ENCODE data around the gene MTA1. TPM values are rescaled to one million over a fixed set of nuclear protein-coding genes. Genes with fewer than 3 reads are reported as not detected.

The MTA1 gene
- total and polyA plus RNA-seq, 12 donors, result 11.8 to 270 (median 59.5) TPM

DNA sequence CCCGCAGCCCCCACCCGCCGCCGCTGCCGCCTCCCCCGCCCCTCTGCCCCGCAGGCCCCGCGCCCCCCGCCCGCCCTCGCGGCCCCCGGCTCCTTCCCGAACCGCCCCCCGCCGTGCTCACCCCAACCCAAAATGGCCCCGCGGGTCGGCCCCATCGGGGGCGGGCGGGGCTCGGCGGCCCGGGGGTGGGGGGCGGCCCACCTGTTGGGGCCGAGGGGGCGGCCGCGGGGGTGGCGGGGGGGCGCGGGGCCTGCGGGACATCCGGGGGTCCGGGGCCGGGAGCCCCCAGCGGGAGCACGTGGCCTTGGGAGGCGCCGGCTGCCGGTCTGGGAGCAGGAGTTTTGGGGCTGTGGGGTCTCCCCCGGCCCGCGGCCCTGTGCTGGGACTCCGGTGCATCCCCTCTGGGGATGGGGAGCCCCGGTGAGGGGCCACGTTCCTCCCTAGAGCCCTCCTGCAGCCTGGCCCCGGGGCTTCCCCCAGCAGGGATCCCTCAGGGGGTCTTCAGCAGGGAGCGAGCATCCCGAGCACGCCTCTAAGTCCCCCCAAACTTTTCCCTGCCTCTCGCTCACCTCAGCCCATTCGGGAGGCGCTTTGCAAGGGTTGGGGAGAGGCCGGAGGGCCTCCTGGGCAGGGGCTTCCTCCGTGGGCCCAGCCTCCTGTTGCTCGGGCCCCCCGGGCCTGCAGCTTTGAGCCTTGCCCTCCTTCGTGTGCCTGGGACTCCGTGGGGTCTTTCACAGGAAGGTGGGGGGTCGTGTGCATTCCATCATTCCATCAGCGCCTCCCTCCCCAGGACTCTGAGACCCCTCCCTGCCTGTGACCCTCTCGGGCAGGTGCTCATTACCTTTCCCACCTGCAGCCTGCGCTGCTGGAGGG is 710 bp downstream of the MTA1 start:
- intact Hi-C loops (cut with DNase I), result no loop called here
- no peak for DNase-seq

DNA sequence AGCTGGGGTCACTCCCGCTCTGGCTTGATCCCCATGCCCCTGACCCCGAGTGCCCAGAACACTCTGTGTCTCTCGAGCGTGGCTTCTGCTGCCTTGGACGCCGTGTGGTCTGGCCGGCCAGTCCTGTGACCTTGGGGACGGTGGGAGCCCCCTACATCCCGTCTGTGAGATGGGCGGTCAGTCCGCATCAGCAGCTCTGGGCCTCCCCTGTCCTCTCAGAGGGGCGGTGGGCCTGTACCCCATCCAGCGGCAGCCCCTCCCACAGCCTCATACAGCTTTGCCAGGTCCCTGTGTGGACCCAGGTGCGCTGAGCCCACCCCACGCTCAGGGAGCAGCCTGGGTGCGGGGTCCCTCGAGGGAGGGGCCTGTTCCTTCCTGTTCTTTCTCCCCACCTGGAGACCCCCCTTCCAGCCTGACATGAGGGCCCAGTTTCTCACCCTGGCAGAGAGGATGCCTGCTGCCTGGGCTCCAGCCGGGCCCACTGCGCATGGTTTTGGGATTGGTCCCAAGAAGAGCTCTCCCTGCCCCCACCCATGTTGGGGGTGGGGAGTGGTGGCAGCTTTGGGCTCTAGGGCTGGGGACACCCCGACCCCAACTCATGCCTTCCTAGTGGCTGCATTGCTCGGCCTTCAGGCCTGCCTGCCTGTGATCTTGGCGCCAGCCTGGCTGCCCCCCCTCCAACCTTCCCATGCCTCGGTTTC is 1.5 kb downstream of the MTA1 start:
- DNase-seq, result no peak
- TF ChIP-seq, protein P1, sequence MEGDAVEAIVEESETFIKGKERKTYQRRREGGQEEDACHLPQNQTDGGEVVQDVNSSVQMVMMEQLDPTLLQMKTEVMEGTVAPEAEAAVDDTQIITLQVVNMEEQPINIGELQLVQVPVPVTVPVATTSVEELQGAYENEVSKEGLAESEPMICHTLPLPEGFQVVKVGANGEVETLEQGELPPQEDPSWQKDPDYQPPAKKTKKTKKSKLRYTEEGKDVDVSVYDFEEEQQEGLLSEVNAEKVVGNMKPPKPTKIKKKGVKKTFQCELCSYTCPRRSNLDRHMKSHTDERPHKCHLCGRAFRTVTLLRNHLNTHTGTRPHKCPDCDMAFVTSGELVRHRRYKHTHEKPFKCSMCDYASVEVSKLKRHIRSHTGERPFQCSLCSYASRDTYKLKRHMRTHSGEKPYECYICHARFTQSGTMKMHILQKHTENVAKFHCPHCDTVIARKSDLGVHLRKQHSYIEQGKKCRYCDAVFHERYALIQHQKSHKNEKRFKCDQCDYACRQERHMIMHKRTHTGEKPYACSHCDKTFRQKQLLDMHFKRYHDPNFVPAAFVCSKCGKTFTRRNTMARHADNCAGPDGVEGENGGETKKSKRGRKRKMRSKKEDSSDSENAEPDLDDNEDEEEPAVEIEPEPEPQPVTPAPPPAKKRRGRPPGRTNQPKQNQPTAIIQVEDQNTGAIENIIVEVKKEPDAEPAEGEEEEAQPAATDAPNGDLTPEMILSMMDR (IDR thresholded peaks at IDR 0.05), result no peak
- TF ChIP-seq POLR2A (IDR thresholded peaks at IDR 0.05), result no peak
- no peaks in the 10 kb centered on the region for H3K36me3 ChIP-seq (replicated peaks in 1 of 2)
- H3K9me3 ChIP-seq (replicated peaks in 1 of 3), result no peaks in the 10 kb centered on the region
- peak overlapping the region in 3 of 5 donors; percentile 0 to 76 (median 65) for H3K27ac ChIP-seq
- no peaks in the 10 kb centered on the region for H3K27me3 ChIP-seq
- peak overlapping the region in 2 of 4 donors; percentile 62 to 87 for H3K4me3 ChIP-seq
- WGBS, 4 donors, result 36 to 65% (median 43%) methylated on average over 4 to 23 of the region's 23 CpGs
- peaks cover 14 to 23% of the 10 kb centered on the region in 2 donors for H3K4me1 ChIP-seq (replicated peaks in 1 of 2)
- intact Hi-C loops (cut with DNase I), result no loop called here

More for the DNA sequence above, 710 bp downstream of the MTA1 start:
- Histone ChIP-seq H3K4me1 (replicated peaks in 1 of 2) (peaks cover 14 to 23% of the 10 kb centered on the region in 2 donors), H3K27ac (peak overlapping the region in 4 of 5 donors; percentile 0 to 76 (median 54)), H3K4me3 (peak overlapping the region in 3 of 4 donors; percentile 6 to 87 (median 62)), H3K36me3 (replicated peaks in 1 of 2) (no peaks in the 10 kb centered on the region), H3K9me3 (replicated peaks in 1 of 3) (no peaks in the 10 kb centered on the region), H3K27me3 (no peaks in the 10 kb centered on the region)
- 0 to 4% (median 1%) methylated on average over 12 to 56 of the region's 67 CpGs; no CpG with 5 or more reads in 1 of the 4 donors for WGBS, 4 donors
- TF ChIP-seq, protein P1 (IDR thresholded peaks at IDR 0.05), result no peak
- no peak for TF ChIP-seq POLR2A (IDR thresholded peaks at IDR 0.05)

DNA sequence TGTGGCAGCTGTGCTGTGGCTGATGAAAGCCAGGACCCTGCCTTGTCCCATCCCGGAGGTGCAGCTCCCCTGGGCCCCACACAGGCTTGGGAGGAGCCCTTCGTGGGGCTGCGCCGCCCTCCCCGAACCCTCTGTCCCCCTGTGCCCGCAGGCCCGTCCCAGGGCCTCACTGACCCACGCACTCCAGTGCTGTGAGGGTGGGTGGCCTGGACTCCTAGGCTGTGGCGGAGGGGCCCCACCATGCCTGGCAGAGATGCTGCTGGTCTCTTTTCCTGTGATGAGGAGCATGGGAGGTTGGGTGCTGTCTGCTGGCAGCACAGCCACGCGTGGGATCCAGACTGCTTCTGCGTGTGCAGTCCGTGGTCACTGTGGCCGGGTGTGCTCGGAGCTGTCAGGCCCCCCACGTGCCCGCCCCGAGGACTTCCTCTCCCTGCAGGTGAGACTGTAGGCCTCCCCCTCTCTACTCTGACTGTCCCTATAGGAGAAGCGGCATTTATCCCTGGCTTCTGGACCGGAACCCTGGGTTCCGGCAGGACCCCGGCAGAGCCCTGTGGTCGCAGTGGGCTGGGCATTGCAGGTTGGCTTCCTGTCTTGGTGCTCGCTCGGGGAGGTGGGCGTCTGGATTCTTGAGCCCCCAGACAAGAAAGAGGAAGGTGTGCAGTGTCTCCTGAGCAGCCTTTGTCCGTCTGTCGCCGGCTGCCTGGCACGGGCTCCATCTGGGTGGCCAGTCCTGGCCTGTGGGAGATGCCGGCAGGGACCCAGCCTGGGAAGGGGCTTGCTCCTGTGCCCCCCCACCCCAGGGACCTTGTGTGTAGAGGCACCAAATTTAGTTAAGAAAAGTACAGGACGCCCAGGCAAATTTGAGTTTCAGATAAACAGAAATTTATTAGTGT is 2.3 kb downstream of the MTA1 start:
- Histone ChIP-seq H3K4me3 (no peak overlapping the region), H3K27me3 (no peaks in the 10 kb centered on the region), H3K27ac (peak overlapping the region in 2 of 5 donors; percentile 65 to 76), H3K9me3 (replicated peaks in 1 of 3) (no peaks in the 10 kb centered on the region), H3K4me1 (replicated peaks in 1 of 2) (peaks cover 14 to 23% of the 10 kb centered on the region in 2 donors), H3K36me3 (replicated peaks in 1 of 2) (no peaks in the 10 kb centered on the region)
- TF ChIP-seq, protein P1 (IDR thresholded peaks at IDR 0.05), result no peak
- no peak for TF ChIP-seq POLR2A (IDR thresholded peaks at IDR 0.05)
- intact Hi-C loops (cut with DNase I), result no loop called here
- 59 to 79% (median 75%) methylated on average over 10 to 32 of the region's 32 CpGs for WGBS, 4 donors
- DNase-seq, result no peak

All from adrenal gland (tissue), 12 donors.